ENCODE measurements around the gene HCN2.
A peak's percentile ranks its signal among the peaks of the same experiment; 100 is the strongest.

Gene HCN2

DNA sequence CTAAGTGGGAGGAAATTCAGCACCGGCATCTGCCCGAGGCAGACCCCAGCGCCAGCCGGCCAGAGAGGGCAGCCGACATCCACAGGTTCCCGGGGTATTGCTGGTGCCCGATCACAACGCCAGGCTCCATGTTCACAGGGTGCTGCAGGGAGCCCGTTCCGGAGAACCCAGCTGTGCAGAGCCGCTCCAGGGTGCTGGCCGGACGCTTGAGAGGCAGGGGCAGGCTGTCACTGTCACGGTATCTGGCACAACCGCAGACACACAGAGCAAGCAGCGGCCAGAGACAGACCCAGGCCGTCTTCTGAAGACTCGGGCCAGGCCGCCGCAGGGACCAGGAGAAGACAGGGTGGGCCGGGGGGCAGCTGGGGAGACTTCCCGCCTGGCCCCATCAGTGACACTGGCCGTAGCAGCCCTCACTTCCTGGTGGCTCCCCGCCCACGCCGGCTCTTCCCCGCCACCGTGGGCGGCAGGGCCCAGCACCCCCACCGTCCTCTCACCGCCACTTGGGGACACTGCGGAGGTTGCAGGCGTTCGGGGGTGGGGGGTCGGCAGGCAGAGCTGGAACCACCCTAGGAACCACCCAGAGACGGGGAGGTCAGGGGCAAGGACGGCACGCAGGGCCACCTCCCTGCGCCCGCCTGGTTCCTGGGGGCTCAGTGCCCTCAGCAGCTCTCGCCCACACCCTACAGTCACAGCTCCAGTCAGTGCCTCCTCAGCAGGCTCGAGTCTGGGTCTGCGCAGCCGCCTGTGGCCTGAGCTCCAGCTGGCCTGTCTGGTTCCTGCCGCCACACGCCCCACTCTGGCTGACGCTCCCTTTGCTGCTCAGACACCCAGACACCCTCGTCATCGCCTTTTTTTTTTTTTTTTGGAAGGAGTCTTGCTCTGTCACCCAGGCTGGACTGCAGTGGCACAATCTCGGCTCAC lies 69.5 kb downstream of the HCN2 start:
- no peak for DNase-seq

DNA sequence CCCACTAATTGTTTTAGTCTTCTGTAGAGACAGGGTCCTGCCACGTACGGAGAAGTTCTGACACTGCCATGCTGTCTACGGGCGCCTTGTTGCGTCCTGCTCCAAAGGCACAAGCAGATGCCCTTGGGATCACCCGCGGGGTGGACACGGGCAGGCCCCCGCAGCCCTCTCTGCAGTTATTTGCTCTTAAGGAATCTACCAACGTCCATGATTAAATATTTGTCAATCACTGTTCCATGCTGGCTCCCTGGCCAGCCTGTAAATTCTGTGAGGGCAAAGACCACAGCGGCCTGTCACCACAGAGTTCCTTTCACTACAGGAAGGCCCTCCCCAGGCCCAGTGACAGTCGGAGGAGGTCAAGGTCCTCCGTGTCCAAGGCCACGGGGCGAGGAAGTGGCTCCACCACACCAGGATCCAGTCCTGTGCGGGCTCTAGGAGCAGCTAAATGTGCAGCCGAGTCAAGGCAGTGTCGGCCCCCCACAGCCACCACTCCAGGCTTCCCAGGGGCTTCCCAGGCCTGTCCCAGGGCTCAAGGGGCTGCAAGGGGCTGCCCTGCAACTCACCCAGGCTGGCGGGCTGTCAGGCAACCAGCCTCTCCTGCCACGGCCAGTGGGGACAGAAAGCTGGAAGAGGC lies 71.2 kb downstream of the HCN2 start:
- DNase-seq: no peak

DNA sequence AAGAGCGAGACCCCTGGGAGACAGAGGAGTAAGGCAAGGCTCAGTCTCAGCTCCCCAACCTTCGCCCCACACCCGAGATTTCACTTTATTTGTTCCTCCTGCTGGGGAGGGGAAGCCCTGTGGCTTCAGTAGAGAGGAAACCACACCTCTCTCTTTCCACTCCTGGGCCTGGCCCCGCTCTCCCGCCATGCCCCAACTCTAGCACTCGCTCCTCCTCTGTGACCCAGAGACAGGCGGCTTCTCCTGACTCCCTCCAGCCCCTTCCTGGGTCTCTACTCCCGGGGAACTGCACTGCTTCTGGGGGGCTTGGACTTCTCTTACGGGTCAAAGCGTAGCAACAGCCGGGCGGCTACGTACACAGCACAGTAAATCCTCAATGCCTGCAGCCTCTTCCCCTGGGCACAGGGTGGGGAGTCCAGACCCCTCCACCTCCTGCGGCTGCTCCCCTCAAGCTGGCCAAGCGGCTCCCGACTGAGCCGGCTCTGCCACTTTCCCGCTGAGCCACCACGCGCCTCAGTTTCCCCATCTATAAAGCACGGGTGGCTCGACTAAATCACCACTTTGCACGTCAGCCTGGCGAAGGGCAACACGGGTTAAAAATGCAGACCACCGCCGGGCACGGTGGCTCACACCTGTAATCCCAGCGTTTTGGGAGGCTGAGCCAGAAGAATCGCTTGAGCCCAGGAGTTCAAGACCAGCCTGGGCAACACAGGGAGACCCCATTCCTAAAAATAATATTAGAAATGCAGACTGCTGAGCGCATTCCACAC lies 71.9 kb downstream of the HCN2 start:
- DNase-seq: peak; percentile 28

DNA sequence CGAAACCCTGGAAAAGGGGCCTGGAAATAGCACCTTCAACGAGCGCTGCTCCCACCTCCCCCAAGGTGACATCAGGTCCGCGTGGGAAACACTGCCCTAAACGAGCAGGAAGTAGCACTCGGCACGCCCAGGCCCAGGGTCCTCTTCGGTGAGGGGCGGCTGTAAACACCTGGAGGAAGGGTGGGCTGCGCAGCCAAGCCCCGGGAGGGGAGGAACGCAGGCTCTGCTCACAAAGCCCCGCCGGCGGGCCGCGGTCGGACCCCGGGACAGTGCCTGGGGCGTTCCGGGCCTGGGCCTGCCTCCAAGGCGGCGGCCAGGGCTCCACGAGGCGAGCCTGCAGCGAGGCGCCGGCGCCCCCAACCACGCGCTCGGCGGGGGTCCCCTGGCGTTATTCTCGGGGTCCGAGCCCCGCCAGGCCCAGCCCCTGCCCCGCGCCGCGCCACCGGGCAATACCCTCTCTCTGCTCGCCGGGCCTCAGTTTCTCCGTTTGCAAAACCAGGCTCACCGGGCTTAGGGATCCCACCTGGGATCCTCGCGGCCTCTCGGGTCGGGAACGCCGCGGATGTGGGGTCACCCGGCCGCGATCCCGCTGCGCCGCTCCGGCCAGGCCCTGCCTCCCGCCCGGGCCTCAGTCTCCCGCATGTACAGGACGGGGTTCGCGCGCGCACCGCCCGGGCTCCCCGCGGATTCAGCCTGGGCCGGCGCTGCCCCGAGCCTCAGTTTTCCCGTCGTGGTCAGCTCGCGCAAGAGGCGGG lies 72.7 kb downstream of the HCN2 start:
- peak; percentile 65 for DNase-seq

DNA sequence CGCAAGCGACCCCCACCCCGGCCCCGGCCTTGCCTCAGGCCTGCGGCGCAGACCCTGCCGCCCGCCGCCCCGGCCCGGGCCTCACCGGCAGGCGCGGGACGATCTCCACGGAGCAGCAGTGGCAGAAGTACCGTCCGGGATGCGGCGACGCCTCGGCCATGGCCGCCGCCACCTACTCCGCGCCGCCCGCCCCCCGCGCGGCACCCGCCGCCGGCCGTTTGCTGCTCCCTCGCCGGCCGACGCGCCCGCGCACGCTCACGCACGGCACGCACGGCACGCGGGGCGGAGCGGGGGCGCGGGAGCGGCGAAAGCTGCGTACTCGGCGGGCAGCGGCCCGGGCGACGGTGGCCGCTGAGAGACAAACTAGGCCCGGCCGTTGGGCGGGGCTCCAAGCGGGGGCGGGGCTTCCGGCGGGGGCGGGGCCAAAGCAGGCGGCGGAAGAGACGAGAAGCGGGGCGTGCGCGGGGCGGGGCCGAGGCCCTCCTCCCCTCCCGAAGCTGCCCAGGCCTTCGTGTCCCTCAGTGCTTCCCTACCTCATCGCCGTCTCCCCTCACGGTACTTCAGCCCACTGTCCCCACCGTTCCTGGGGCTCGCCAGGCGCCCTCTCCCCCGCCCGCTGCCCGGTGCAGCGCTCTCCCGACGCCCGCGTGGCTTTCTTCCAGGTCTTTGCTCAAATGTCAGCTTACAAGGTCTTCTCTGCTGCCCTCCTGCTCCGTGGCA lies 73.4 kb downstream of the HCN2 start, which contains the start of gene RNF126:
RNF126 (minus strand) TSS at position 253 of the 720 bp plus-strand sequence; CDS start at position 160, 93 bp downstream.
- DNase-seq: peak; percentile 88

DNA sequence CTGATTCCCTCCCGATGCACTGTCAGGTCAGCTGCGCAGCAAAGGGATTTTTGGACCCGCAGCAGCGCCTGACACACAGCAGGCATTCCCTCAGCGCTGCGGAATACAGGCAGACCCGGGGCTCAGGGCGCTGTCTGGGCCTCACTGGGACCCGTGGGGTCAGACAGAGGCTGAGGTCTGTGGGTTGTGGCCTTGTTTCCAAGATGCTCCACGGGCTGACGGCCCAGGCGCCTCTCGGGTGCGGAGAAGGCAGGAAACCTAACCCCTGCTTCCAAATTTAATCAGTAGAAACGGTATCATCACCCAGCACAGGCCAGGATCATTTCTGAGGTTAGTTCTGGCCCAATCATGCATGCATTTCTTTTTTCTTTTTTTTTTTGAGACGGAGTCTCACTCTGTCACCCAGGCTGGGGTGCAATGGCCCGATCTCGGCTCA lies 74.0 kb downstream of the HCN2 start:
- DNase-seq: no peak

DNA sequence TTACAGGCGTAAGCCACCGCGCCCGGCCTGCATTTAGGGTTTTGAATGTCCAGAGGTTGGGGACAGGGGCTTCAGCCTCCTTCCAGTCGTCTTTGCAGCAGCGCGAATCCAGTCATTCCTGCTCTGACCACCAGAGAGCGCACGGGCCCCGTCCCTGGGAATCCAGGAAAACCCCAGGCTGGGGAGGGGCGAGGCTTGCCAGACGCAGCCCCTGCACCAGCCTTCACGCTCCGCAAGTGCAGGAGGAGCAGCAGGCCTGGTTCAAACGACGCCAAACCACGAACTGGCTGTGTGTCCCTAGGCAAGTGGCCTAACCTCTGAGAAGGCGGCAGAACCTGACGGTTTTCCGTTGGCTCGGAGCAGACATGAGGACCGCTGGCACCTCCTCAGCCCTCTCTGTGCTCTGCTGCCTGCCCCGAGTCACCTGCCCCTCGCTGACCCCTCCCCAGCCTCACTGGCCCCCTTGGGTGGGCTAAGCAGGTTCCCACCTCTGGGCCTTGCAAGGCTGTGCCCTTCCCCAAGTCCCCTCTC lies 75.3 kb downstream of the HCN2 start:
- peak; percentile 21 for DNase-seq
